ENCODE data around the gene MYO1D.

GRCh38 chr17:32496395-32497073 lies 380.4 kb downstream of the MYO1D start:
- TF ChIP-seq, protein P1, sequence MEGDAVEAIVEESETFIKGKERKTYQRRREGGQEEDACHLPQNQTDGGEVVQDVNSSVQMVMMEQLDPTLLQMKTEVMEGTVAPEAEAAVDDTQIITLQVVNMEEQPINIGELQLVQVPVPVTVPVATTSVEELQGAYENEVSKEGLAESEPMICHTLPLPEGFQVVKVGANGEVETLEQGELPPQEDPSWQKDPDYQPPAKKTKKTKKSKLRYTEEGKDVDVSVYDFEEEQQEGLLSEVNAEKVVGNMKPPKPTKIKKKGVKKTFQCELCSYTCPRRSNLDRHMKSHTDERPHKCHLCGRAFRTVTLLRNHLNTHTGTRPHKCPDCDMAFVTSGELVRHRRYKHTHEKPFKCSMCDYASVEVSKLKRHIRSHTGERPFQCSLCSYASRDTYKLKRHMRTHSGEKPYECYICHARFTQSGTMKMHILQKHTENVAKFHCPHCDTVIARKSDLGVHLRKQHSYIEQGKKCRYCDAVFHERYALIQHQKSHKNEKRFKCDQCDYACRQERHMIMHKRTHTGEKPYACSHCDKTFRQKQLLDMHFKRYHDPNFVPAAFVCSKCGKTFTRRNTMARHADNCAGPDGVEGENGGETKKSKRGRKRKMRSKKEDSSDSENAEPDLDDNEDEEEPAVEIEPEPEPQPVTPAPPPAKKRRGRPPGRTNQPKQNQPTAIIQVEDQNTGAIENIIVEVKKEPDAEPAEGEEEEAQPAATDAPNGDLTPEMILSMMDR (conservative IDR thresholded peaks at IDR 0.05): no peak
- TF ChIP-seq EZH2 (IDR thresholded peaks at IDR 0.05; ENCODE audit: low read depth): no peak
